GM18870 (cell line): ENCODE measurements around the gene MRO.
A peak's percentile ranks its signal among the peaks of the same experiment; 100 is the strongest.
"Not testable (repeated sequence)": the region's sequence is repeated elsewhere in the genome, so short reads cannot be mapped to it uniquely, and the experiment has no call there.

ENCODE experiments used
- ATAC-seq: cut with Tn5 transposase; IDR thresholded peaks from one replicate; pipeline ENCODE4 v1.9.1; 2021; ENCODE audit warnings: moderate library complexity; ENCODE audit not compliant: unreplicated experiment

The MRO gene

DNA sequence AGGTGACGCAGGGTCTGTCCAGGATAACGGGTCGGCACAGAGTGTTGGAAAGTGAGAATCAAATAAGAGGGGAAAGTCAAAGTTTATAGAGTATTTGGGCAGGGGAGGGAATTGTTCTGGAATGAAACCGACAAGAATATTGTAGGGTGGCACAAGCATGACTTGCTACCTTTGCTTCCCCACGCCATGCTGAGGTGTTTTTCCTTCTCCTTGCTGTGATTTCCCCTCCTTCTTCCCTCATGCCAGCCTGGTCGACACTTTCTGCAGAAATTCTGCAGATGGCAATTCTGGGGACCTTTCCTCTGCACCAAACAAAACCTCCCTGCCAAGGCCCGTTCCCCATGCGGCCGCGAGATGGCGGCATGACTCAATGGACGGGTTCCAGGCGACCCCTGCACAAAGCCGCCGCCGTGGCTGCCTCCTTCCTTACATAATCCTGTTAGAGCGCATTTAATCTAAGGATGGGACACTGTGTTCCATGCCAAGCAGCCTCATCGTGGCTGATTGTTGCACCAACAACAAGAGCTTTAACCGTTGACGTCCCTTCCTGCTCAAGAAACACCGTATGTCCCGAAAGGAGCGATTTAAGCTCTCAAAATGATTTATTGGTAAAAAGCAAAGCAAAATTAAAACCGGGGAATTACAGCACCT, at the start of gene MRO:
TSS of gene MRO (minus strand) at position 289 of the 651 bp plus-strand sequence. CDS start 10,616 bp downstream, outside the sequence.
- ATAC-seq, result peak; percentile 76

DNA sequence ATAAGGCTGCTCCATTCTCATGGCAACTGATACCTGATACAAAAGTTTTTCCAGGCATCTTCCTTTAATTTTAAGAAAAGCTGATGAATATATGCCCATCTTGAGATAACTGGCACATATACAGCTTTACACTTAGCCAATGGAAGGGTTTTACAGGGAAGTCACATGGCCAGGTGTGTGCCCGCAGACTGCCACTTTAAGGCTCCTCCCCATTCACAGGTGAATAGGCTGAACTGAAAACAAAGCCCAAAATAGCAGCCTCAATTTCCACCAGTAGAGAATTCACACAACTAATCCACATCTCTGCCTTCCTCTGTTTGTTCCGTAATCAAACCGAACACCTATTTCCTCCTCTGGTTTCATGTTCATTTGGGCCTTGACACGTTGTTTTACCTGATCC, 49.3 kb upstream of the MRO start:
- no peak for ATAC-seq

DNA sequence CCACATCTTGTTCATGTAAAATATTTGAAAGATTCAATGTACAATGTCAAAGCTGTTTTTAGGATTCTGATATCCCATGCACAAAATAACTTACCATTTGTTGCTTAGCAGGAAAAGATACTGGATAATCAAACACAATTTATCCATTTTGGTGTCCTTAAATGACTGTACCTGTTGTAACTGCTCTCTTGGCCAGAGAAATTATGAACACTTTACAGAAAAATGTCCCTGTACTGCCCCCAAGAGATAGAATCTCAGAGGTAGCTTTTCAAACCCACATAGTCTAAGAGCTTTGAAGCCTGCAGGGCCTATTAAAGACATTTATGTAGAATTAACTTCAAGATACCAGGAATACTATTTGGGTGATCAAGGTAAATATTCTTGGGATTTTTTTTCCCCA, 46.9 kb upstream of the MRO start:
- ATAC-seq, result no peak

DNA sequence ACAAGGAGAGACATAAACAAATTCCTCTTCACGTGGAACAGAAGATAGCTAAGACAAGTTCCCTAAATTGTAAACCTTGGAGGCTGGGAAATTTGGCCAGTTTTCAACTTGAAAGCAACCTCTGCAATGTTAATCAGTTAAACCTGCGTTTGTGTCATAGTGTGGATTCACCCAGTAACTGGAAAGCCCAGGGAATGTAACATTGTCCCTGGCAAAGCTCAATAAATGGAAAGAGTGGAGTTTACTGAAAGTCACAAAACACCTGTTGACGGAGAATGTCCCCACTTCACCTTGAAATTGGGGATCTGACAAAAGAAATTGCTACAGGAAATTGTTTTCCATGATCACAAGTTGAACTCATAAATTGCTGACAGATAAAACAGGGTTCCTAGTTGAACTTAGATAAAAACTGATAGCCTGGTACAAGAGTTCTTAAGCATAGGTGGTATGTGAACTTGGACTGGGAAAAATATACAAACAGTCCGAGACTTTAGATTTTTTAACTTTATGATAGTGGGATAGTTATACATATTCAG, 44.1 kb upstream of the MRO start:
- ATAC-seq, result no peak

DNA sequence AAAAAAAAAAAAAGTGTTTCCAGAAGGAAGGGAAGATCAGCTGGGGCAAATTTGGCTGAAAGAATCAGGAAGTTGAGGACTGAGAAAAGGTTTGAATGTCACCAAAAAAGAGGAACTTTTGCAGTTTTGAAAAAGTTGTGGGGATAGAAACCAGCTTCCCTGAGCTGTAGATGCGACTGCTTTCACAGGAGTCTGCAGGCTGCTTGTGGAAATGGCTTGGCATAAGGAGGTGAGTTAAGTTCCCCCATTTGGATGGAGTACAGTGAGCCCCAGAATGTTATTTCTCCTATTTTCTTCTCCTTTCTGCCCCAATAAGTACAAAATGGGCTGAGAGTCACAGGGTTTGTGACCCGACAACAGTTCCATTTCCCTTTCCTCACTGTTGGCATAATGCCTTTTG, 42.6 kb upstream of the MRO start:
- ATAC-seq, result no peak

DNA sequence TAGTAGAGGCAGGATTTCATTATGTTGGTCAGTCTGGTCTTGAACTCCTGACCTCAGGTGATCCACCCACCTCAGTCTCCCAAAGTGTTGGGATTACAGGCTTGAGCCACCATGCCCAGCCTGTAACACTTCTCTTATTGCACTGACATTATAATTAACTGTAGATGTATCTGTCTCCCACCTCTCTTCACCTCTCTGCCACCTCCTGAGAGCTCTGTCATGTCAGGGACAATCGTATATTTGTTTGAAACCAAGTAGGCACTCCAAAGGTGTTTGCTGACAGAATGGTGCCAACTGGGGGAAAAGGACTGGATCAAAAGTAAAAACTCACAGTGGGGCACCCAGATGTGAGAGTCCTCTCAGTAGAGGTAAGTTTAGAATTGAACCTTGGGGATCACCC, 41.8 kb upstream of the MRO start:
- no peak for ATAC-seq

DNA sequence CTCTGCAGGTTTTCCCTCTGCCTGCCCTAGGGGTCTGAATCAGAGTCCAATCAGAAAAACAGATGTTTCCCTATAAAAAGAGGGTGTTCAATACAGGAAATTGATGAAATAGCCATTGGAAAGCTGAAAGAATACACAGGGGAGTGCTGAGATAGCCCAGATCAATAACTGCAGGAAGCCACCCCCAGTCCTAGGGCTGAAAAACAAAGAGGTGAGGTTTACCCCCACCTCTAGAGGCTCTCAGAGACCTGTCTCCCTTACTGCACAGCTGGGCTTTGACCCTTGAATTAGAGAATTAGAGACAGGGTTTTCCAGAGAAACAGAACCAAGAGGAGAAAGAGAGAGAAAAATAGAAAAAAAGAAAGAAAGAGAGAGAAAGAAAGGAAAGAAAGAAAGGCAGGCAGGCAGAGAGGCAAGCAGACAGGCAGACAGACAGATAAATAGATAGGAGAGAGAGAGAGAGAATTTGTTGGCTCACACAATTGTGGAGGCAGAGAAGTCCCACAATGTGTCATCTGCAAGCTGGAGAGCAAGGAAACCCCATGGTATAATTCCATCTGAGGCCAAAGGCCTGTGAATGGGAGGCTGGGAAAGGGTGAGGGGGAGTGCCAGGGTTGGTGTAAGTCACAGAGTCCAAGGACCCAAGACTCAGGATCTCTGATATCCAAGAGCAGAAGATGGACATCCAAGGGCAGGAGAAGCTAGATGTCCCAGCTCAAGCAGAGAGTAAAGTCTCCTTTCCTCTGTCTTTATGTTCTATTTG, 40.2 kb upstream of the MRO start:
- ATAC-seq, result no peak

DNA sequence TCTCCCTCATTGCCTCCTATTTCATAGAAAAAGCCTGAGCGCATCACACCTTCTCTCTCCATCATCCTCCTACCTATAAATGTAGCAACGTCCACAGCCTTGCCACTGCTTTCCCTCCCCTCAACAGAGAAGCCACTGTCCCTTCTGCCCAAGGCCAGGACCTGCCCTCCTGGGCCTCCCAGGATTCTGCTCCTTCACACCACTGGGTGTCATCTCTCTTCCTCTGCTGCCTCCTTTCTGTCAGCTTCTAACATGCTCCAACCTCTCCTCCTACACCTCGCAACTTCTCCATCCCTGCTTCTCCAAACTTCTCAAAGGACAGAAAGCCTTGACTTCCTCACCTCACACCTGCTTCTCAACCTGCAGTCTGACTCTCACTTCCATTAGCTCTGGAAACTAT, 37.9 kb upstream of the MRO start:
- ATAC-seq, result no peak

DNA sequence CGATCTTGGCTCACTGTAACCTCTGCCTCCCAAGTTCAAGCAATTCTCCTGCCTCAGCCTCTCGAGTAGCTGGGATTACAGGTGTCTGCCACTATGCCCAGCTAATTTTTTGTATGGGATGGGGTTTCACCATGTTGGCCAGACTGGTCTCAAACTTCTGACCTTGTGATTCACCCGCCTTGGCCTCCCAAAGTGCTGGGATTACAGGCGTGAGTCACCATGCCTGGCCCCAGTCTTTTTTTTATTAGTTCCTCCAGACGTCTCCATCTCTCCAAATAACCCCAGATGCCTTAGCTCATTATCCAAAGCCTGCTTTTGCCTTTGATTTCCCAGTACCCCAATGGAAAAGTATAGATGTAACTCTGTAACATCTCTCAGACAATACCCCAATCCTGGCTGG, 37.4 kb upstream of the MRO start:
- ATAC-seq, result not testable (repeated sequence)

DNA sequence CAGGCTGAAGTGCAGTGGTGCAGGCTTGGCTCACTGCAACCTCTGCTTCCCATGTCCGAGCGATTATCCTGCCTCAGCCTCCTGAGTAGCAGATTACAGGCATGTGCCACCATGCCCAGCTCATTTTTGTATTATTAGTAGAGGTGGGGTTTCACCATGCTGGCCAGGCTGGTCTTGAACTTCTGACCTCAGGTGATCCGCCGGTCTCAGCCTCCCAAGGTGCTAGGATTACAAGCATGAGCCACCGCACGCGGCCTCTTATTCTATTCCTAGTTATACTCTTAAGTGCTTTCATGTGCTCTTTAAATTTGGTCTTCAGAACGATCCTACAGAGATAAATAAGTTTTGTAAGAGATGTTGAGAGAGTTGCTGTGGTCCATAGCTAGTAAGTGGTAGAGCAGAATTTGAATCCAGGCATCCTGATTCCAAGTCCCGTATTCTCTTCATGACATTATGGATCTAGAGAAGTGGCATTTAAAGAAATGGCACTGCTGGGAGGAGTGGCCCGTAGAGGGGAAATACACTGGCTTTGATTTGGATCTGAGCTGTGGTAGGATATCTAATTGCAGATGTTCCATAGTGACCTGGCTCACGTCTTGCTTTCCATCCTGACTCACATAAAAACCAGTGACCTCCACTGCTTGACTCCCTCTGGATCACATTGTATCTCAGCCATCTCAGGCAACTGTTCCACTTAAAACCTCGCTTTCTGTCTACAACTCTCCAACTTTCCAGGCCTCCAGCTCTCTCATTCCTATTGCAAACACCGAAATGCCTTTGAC, 36.4 kb upstream of the MRO start:
- no peak for ATAC-seq

DNA sequence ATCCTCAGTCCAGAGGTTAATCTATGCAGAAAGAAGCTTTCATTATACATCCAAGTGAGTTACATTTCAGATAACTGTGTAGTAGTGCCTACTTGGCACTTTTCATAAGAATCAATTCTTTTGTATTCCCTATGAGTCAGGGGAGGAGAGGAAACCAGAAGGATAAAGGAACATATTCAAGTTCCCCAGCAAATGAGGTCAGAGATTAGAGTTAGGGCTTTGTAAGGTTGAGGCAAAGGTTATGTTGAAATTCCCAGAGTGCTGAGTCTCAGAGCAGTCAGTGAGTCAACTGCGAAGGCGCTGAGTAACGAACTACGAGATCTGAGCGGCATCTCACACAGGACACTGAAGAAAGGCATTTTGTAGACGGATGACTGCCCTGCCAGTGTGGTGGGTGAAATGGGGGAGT, 34.1 kb upstream of the MRO start:
- no peak for ATAC-seq

DNA sequence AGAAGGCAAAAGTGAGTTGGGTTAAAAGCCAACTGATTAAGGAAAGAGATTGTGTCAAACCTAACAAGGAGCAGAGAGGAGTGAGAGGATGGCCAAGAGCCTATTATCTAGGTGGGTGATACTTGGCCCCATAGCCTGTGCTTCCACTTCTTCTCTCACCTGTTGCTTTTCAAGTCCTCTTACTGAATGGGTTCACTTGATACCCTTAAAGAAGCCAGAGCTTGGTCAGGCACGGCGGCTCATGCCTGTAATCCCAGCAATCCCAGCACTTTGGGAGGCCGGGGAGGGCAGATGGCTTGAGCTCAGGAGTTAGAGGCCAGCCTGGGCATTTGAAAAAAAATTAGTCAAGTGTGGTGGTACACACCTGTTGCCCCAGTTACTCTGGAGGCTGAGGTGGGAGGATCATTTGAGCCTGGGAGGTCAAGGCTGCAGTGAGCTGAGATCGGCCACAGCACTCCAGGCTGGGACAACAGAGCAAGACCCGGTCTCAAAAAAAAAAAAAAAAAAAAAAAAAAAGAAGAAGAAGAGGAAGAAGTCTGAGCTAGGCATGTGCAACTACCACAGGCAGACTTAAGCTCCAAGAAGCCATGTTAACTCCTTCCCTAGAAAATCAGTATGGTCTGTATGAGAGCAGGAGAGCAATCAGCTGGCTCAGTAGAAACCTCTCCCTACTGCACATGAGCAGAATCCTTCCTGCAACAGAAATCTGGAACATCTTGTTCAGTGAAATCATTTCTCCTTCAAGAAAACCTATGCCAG, 30.7 kb upstream of the MRO start:
- ATAC-seq, result no peak

DNA sequence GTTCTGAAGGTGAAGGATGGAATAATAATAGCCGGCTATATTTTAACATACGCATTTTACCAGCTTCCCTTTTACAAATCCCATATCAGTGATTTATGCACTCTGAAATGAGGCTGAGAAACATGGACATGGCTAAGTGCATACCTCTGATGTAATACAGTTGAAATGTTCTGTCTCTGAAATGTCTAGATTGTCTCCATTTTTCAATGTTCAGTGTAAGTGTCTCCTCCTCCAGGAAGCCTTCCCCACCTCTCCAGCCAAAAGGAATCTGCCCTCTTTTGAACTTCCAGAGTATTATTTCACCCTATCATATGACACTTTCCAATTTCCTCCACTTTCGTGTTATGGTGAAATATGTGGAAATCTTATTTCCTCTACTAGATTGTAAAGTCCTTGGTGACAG, 29.6 kb upstream of the MRO start:
- ATAC-seq, result no peak

DNA sequence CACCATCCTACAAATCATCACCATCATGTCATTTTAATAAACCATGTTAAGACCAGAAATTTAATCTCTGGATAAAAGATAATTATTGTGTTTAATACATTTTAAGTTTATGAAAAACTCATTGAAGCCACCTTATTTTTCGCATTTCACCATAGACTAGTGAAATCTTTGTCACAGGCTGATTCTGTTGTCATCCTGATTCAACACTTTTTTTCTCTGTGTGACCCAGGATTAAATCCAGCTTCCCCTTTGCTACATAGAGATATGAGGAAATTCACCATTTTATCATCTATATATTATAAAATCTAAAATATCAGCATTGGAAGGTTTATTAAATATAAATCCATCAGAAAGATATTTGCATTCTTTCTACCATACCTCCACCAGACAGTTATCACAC, 29.2 kb upstream of the MRO start:
- no peak for ATAC-seq

DNA sequence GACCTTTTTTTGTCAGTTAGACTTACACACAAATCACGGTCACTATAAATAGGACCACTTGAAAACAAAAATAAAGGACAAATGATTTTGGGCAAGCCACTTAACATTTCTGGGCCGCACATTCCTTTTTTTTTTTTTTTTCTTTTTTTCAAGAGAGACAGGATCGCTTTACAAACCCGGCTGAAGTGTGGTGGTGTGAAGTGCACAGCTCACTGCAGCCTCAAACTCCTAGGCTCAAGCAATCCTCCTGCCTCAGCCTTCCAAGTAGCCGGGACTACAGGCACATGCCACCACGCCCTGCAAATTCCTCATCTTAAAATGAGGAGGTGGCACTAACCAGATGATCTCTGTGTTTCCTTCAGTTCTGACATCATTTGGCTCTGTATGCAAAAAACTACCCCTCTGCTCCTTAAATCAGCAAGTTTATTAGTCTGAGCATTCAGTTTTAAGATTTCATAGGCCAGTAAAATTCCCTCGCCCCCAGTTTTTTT, 28.3 kb upstream of the MRO start:
- ATAC-seq, result no peak

DNA sequence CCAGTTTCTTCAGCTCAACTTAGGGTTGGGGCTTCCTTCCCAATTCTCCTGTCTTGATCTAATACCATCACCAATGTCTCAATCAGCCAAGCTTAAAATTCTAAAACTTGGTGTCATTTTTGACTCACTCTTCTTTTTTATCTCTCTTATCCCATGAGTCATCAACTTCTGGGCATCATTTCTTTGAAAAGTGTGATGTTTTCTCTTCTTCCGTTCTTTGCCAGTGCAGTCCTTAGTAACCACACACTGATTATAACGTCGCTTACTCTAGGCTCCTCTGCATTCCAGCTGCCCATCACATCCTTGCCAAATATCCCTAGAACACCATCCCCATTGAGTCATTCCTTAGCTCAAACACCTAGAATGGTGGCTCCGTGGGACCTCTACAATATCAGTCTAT, 27.4 kb upstream of the MRO start:
- no peak for ATAC-seq

DNA sequence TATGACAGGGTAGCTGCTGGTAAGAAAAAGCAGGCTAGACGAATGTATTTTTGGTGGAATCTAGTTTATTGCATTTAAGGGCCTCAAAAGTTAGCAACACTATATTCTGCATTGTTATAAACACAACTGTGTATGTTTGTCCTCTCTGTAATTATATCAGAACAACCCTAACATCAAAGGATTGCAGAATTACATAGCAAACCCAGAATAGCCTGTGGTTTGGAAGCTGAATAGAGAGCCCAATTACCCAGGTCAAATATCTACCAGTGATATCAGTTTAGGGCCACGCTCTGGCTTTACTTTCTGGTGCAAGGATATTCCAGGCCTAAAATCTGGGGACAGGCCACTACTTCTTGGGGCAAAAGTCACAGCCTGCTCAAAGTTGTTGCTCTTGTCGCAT, 25.1 kb upstream of the MRO start:
- ATAC-seq, result no peak

DNA sequence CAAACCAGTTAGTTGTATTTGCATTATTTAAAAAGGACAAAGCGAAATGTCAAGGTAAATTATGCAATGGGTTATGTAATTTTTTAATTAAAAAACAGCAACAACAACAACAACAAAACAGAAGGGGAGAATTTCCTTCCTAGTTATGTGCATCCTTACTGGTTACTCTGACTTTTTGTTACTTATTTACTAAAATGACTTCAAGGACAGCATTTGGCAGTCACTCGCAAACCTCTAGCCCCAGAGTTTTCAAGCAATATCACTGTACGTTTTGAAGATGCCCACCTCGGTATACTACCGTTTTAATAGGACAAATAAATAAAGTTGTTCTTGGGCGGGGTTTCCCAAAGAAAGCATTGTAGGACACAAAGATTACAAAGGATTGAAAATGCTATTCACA, 24.7 kb upstream of the MRO start:
- ATAC-seq, result no peak

DNA sequence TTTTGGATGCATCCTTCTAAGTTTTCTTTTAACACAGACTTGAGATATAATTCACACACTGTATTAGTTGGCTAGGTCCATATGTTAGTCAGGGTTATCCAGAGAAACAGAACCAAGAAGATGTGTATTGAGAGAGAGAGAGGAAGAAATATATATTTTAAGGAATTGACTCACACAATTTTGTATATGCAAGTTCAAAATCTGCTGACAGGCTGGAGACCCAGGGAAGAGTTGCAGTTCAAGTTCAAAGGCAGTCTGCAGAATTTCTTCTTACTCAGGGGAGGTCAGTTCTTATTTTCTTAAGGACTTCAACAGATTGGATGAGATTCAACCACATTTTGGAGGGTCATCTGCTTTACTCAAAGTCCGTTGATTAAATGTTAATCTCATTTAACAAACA, 23.0 kb upstream of the MRO start:
- no peak for ATAC-seq

DNA sequence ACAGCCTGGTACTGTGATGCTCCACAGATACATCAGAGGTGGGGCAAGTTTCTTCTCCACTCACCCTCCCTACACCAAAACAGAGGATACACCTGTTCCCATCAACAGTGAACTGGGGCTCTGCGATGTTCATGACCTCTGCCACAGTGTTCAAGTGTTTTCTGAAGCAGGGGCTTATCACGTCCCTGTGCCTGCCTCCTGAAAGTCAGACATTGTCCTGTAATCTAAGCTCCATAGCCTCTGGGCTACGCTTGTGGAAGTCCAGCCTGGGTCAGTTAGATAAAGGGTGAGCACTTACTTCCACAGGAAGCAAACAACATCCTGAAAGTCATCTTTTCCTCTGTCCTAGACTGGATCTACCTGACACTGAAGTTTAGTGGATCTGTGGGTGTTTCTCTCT, 20.2 kb upstream of the MRO start:
- no peak for ATAC-seq

DNA sequence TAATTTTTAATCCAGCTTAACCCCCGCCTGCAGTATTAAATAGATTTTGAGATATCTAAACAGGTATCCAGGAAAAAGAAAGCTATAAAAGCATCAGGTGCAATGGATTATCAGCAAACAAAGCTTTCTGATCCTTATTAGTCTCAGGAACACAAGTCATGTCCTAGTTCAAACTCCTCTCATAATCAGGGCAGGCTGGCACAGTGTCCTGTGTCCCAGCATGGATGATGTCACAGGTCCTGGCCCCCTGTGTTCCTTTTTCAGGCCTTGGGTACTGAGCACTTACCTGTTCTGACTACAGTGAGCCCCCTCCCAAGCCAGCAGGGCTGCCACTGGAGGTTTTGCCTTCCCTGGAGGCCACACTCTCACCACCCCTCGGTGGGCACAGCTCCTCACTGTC, 19.5 kb upstream of the MRO start:
- no peak for ATAC-seq
